ENCODE results near the gene GGT1.
"Not testable (repeated sequence)": the region's sequence is repeated elsewhere in the genome, so short reads cannot be mapped to it uniquely, and the experiment has no call there.

The GGT1 gene

GRCh38 chr22:24601217-24602104 is 1.5 kb upstream of the GGT1 start:
- Mint-ChIP-seq H3K4me3 (no peak overlapping the region), H3K27ac (peak overlapping the region; percentile 40), H3K36me3 (ENCODE audit: low read depth) (no peaks in the 10 kb centered on the region), H3K27me3 (no peaks in the 10 kb centered on the region), H3K4me1 (ENCODE audit: low read depth) (peaks cover 15% of the 10 kb centered on the region), H3K9me3 (no peaks in the 10 kb centered on the region)

GRCh38 chr22:24602105-24602749 is 766 bp upstream of the GGT1 start:
- not testable (repeated sequence) for H3K36me3 Mint-ChIP-seq (ENCODE audit: low read depth); H3K27me3 Mint-ChIP-seq; H3K27ac Mint-ChIP-seq; H3K9me3 Mint-ChIP-seq; H3K4me3 Mint-ChIP-seq
- peaks cover 15% of the 10 kb centered on the region for H3K4me1 Mint-ChIP-seq (ENCODE audit: low read depth)

GRCh38 chr22:24603770-24604629 is 1.0 kb downstream of the GGT1 start:
- Mint-ChIP-seq H3K4me3 (peak overlapping the region; percentile 51), H3K27ac (peak overlapping the region; percentile 78), H3K4me1 (ENCODE audit: low read depth) (peaks cover 19% of the 10 kb centered on the region)
- not testable (repeated sequence) for H3K9me3 Mint-ChIP-seq; H3K27me3 Mint-ChIP-seq; H3K36me3 Mint-ChIP-seq (ENCODE audit: low read depth)

- H3K27me3 Mint-ChIP-seq; H3K36me3 Mint-ChIP-seq (ENCODE audit: low read depth); H3K4me3 Mint-ChIP-seq; H3K9me3 Mint-ChIP-seq: not testable (repeated sequence)
- H3K4me1 Mint-ChIP-seq (ENCODE audit: low read depth): peaks cover 19% of the 10 kb centered on the region
- peak overlapping the region; percentile 38 for H3K27ac Mint-ChIP-seq
Observed at GRCh38 chr22:24606340-24606739, 3.3 kb downstream of the GGT1 start.

GRCh38 chr22:24607429-24607983 is 4.5 kb downstream of the GGT1 start:
- H3K9me3 Mint-ChIP-seq; H3K36me3 Mint-ChIP-seq (ENCODE audit: low read depth); H3K27me3 Mint-ChIP-seq: not testable (repeated sequence)
- Mint-ChIP-seq H3K27ac (peak overlapping the region; percentile 95), H3K4me1 (ENCODE audit: low read depth) (peaks cover 19% of the 10 kb centered on the region), H3K4me3 (peak overlapping the region; percentile 92)

- not testable (repeated sequence) for H3K36me3 Mint-ChIP-seq (ENCODE audit: low read depth); H3K27me3 Mint-ChIP-seq; H3K27ac Mint-ChIP-seq; H3K9me3 Mint-ChIP-seq
- Mint-ChIP-seq H3K4me3 (peak overlapping the region; percentile 92), H3K4me1 (ENCODE audit: low read depth) (peaks cover 16% of the 10 kb centered on the region)
Observed at GRCh38 chr22:24608327-24608726, 5.3 kb downstream of the GGT1 start.

GRCh38 chr22:24609888-24610287 is 6.9 kb downstream of the GGT1 start:
- not testable (repeated sequence) for H3K27me3 Mint-ChIP-seq; H3K4me3 Mint-ChIP-seq; H3K36me3 Mint-ChIP-seq (ENCODE audit: low read depth); H3K27ac Mint-ChIP-seq; H3K9me3 Mint-ChIP-seq; H3K4me1 Mint-ChIP-seq (ENCODE audit: low read depth)

GRCh38 chr22:24614794-24615193 is 11.8 kb downstream of the GGT1 start:
- H3K4me1 Mint-ChIP-seq (ENCODE audit: low read depth); H3K4me3 Mint-ChIP-seq; H3K9me3 Mint-ChIP-seq; H3K27me3 Mint-ChIP-seq; H3K27ac Mint-ChIP-seq; H3K36me3 Mint-ChIP-seq (ENCODE audit: low read depth): not testable (repeated sequence)

- not testable (repeated sequence) for H3K9me3 Mint-ChIP-seq; H3K4me3 Mint-ChIP-seq; H3K4me1 Mint-ChIP-seq (ENCODE audit: low read depth); H3K27me3 Mint-ChIP-seq; H3K36me3 Mint-ChIP-seq (ENCODE audit: low read depth); H3K27ac Mint-ChIP-seq
Observed at GRCh38 chr22:24621244-24621643, 18.3 kb downstream of the GGT1 start.

GRCh38 chr22:24622596-24622995 is 19.6 kb downstream of the GGT1 start:
- not testable (repeated sequence) for H3K27me3 Mint-ChIP-seq; H3K27ac Mint-ChIP-seq; H3K4me3 Mint-ChIP-seq; H3K36me3 Mint-ChIP-seq (ENCODE audit: low read depth); H3K4me1 Mint-ChIP-seq (ENCODE audit: low read depth); H3K9me3 Mint-ChIP-seq

- H3K36me3 Mint-ChIP-seq (ENCODE audit: low read depth); H3K27me3 Mint-ChIP-seq; H3K27ac Mint-ChIP-seq; H3K9me3 Mint-ChIP-seq; H3K4me3 Mint-ChIP-seq; H3K4me1 Mint-ChIP-seq (ENCODE audit: low read depth): not testable (repeated sequence)
Observed at GRCh38 chr22:24627911-24628310, 24.9 kb downstream of the GGT1 start.

GRCh38 chr22:24629069-24629468 is 26.1 kb downstream of the GGT1 start:
- H3K36me3 Mint-ChIP-seq (ENCODE audit: low read depth); H3K27me3 Mint-ChIP-seq; H3K4me1 Mint-ChIP-seq (ENCODE audit: low read depth); H3K27ac Mint-ChIP-seq; H3K9me3 Mint-ChIP-seq; H3K4me3 Mint-ChIP-seq: not testable (repeated sequence)

GRCh38 chr22:24630812-24631427 is 27.9 kb downstream of the GGT1 start:
- peaks cover 17% of the 10 kb centered on the region for H3K4me1 Mint-ChIP-seq (ENCODE audit: low read depth)
- not testable (repeated sequence) for H3K9me3 Mint-ChIP-seq; H3K36me3 Mint-ChIP-seq (ENCODE audit: low read depth); H3K4me3 Mint-ChIP-seq; H3K27me3 Mint-ChIP-seq; H3K27ac Mint-ChIP-seq

GRCh38 chr22:24631430-24632122 is 28.6 kb downstream of the GGT1 start:
- H3K4me3 Mint-ChIP-seq; H3K27me3 Mint-ChIP-seq; H3K9me3 Mint-ChIP-seq; H3K36me3 Mint-ChIP-seq (ENCODE audit: low read depth); H3K27ac Mint-ChIP-seq: not testable (repeated sequence)
- H3K4me1 Mint-ChIP-seq (ENCODE audit: low read depth): peaks cover 17% of the 10 kb centered on the region
